HG02938 (cell line): ENCODE data around the gene IFRD2.
A peak's percentile ranks its signal among the peaks of the same experiment; 100 is the strongest.
"Not testable (repeated sequence)": the region's sequence is repeated elsewhere in the genome, so short reads cannot be mapped to it uniquely, and the experiment has no call there.

ENCODE experiments used
- ATAC-seq: cut with Tn5 transposase; IDR thresholded peaks from one replicate; pipeline ENCODE4 v1.9.1; 2021; ENCODE audit warnings: mild to moderate bottlenecking, moderate library complexity; ENCODE audit not compliant: unreplicated experiment

IFRD2 gene

DNA sequence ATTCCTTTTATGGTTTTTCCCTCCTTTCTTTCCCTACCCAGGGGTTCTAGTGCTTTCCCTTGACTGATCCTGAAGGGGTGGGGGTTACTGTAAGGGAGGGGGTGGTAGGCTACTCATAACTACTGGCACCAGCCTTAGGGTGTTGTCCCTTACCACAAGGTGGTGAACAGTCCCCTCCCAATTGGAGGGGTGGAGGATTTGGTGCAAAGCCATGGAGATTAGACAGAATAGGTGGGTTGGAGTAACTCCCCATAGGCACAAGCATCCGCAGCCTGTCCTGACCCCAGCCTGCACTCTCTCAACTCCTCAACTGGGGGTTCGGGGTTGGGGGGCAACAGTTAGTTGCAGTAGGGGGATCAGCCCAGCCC is 32.9 kb upstream of the IFRD2 start:
- ATAC-seq, result no peak

DNA sequence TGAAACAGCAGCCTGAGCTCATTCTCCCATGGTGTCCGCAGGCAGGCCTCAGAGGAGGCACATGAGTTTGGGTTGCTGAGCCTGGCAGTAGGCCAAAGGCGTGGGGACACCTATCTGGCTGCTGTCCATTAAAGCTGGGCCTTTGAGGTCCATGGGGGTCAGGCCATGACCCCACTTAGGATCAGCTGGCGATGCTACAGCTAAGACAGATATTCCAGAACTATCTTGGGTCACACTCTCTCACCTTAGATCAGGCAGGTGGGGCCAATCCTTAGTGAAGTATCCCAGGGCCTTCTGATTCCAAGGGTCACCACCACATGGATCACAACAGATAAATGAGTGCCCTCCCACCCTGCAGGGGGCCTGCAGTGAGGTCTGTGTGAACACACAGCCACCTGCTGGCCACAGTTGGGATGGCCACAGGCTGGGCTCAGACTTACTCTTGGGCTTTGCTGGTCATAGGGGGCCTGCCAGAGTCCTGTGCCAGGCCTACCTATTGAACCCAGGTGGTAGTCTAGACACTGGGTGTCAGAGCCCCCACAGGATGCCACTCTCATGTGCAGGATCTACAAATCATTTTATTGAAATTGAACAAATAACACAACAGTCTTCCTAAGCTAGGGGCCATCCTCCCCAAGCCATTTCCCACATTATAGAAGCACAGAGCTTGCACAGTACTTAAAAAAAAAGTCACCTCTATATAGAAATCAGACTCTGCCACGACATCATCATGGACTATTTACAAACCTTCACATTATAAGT is 32.3 kb upstream of the IFRD2 start:
- no peak for ATAC-seq

DNA sequence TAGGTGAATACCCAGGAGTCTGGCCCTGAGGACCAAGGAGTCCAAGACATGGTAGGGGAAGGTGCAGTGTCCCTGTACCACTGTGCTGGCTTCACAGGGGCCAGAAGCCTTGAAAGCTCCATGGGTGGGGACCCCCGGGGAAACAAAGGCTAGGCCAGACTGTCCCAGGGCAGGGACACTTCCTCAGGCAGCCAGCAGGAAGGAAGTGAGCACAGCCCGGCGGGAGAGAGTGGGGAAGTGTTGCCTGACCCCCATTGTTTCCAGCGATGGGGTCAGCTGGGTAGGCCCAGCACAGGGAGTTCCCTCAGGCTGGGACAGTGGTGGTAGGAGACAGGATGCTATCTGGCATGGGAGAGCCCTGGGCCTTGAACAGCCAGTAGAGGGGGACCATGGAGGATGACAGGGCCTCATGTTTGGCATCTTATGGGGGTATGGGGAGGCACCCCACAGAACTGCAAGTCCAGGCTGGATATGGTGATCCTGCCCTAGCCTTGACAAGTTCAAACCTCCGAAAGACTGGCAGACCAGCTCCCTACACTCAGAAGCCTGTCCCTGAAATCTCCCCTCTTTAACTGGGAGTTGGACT is 31.5 kb upstream of the IFRD2 start:
- ATAC-seq, result no peak

DNA sequence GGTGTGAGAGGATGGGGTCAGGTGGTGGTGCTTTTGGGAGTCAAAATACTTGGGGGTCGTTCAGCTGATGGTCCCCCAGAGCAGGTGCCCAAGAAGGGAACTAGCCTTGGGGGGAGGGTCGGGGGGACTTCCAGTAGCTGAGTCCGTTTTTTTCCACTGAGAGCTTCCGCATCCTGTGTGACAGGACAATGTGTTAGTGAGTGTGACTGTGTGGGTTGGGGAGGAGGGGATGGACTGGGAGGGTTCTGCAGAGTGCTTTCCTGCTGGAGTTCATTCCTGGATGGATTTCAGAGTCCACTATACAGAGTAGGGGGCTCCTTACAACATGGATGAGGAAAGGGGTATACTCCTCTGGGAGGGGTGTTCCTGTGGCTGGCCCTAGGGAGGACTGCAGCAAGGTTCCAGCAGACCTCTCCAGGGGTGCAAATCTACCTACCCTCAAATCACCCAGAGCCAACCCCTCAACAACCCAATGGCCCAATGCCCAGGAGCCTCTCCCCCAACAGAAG is 30.9 kb upstream of the IFRD2 start:
- ATAC-seq, result no peak

DNA sequence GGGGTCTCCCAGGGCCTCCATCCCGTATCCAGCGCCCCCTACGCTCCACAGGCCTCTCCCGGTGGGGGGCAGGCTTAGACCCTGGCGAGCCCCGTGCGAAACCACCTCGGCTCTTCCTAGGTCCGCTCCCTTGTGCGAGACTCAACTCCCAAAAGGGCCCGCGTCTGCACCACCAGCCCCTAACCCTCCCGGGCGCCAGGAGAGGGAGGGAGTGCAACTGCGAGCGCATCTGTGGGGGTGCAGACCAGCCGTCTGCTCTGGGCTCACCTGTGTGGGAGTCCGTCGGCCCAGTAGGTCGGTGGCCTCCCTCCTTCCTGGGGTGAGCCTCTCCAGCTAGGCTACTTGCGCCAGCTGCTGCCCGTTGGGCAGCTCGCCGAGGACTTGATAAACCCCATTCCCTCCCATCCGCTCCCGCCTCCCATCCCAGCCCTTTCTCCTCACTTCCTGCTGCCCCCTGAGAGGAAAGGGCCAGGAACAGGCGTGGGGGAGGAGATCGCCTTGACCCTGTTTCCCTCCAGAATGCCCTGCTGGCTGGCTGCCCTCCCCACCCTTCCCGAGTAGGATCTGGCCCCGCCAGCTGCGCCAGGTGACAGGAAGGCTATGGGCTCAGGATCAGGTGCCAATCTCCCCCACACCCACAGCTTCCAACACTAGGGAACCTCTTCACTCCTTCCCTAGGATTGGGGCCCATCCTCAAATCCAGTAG is 30.3 kb upstream of the IFRD2 start, which contains the start of gene HYAL2:
TSS of gene HYAL2 (minus strand) at position 360 of the 706 bp plus-strand sequence. CDS start 2,256 bp downstream, outside the sequence.
- ATAC-seq, result no peak

DNA sequence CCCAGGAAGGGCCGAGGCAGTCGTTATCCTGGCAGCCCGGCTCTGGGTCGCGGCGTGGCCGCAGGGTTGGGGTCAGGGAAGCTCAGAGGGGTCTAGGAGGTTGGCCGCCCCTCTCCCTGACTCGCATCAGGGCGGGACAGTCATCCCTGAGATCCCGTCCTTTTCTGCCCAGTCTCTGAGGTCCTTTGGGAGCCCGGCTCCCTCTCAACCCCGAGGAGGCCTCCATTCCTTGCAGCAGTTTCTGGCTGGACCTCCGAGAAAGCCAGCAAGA is 29.8 kb upstream of the IFRD2 start:
- no peak for ATAC-seq

DNA sequence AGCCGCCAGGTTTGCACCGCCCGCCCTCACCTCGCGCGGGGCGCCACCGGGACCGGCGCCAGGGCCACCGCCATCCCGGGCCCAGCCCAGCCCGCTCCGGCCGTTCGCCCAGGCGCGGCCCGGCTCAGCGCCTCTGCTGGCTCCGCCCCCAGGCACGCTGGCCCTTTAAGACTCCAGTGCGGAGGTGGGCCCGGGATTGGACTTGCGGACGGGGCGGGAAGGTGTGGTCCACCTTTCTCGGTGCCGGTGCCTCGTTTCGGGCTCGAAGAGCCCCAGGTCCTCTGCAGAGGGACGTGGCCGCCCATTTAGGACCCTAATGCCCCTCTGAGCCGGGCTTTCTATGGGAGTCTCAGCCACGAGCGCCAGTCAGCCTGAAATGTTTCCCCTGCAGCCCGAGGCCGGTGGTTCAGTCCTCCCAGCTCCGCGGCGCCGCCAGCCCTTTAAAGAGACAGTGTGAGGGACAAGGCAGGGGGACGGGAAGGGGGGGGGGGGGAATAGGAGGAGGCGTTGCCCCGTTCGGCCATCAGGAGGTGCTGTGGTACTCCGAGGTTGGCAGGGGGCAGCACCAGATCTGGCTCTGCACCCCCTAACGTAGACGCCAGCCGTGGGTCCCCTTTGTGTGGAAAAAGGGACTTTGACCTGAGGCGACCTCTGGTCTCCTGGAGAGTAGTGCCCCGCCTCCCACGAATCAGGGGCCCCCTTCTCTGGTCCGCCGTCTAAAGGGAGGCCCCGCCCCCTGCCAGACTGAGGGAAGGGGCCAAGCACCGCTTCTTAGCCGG is 29.3 kb upstream of the IFRD2 start:
- peak; percentile 73 for ATAC-seq

DNA sequence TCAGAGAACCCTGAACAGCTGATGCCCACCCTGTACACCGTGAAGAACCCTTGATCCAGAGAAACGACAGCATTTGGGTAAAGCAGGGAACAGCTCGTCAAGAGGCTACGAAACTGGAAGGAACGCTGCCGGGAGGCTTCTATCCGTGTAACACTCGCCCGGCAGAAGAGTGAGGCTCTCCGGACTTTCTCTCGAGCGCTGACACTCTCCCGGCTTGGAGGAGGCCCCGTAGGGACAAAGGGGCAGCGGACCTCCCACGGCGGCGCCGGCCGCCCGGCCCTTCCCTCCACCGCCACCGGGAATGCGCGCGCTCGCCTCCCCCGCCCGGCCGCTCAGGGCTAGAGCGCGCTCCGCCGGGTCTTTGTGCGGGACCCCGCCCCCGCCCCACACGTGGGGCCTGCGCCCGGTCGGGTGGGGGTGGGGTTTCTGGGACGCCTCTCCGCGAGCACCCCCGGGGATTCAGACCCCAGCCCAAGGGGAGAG is 28.7 kb upstream of the IFRD2 start:
- peak; percentile 46 for ATAC-seq

DNA sequence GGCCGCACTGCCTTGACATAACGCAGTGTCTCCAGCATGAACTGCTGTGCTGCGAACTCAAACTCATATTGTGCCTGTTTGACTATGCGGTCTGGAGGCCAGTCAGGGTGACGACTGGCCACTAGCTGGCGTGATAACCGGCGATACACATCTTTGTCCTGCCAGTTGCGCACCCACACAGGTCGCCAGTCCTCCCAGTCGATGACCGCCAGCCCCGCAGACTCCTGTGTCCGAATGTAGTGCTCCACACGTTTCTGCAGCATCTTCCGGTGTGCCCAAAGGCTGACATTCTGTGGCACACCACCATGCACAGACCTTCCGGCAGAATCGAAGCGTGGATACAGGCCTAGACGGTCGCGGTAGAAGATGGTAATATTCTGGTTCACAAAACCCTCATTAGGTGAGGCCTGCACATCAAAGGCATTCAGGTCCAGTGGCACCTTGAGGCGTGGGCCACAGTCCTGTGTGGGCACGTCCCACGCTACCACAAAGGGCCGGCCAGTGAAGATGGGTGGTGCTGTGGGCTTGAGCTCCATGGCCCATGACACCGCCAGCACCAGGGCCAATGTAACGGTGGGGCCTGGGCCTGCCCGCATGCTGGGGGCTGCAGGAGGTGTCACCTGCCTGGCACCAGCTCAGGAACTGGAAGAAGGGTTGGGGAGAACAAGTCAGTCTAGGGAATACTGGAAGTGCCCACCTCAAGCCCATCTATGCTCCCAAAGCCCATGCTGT is 27.8 kb upstream of the IFRD2 start:
- ATAC-seq, result no peak

DNA sequence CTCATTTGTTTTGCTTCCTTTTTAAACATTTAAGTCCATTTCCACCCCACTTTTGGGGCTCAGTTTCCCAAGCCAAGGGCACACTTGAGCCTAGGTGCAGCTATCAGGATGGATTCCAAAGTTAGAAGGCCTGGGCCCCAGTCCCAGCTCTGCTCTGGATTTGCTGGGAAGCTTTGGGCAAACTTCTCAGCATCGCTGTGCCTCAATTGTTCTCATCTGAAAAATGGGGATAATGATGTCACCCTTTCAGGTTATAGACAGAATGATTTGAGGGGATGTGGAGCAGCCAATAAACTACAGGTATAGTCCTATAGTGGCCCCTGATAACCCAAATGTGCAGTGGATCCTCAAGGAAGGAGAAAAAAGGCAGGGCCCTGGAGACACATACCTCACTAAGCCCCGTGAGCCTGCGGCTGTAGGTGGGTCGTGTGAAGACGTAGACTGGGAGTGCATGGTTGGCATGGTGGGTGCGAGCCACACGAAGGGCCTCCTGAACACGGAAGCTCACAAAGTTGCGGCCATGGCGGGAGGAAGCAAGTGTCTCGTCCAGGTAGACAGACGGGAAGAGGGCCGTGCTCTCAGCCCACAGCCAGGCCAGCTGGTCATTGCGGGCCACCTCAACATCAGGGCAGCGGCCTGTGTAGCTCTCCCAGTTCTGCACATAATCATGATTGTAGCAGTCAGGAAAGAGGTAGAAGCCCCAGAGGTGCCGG is 27.1 kb upstream of the IFRD2 start:
- ATAC-seq, result no peak

DNA sequence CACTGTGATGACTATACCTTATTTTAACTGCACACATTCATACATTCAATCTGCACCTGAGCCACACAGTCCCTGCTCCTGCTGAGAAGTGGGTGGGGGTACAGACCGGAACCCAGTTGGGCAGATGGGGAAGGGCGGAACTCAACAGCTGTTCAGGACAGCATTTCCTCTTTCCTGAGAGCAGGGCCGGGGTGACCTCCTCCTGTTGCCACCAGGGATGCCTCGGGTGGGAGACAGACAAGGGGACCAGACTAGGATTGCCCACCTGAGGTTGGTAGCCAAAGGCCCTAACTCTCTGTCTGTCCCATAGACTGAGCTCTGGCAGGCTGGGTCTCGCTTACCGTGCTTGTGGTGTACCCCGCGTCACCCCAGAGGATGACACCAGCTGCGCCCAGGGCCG is 26.4 kb upstream of the IFRD2 start:
- no peak for ATAC-seq

DNA sequence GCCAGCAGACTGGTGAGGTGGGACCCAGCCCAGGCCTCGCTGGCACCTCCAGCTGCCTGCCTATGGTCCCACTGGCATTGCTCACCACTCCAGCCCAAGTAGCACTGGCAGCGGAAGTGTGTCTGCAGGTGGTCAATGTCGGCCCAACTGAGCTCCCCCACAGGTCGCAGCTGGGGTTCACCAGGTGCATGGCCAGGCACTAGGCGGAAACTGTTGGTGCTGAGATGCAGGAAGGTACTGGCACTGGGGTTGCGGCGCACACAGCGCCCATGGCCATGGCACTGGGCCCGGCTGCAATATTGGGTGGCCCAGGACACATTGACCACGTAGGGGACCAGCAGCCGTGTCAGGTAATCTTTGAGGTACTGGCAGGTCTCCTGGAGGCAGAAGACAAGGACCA is 25.9 kb upstream of the IFRD2 start:
- ATAC-seq, result no peak

DNA sequence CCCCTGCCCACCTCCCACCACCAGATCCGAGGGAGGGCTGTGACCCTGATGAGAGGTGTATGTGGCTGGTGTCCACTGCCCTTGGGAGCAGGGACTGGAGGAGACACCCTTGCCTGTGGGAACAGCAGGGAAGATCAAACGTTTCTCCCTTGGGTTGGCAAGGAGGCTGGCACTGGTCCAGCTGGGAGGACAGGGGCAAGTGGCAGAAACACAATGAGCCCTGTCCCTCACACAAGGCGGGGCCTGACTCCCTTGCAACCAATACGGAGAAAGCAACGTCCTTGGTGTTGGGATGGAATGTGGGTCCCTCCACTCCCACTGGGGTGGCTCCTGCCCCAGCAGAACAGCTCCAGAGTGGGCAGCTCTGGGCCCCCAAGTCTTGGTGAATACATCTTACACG is 25.1 kb upstream of the IFRD2 start:
- ATAC-seq, result no peak

DNA sequence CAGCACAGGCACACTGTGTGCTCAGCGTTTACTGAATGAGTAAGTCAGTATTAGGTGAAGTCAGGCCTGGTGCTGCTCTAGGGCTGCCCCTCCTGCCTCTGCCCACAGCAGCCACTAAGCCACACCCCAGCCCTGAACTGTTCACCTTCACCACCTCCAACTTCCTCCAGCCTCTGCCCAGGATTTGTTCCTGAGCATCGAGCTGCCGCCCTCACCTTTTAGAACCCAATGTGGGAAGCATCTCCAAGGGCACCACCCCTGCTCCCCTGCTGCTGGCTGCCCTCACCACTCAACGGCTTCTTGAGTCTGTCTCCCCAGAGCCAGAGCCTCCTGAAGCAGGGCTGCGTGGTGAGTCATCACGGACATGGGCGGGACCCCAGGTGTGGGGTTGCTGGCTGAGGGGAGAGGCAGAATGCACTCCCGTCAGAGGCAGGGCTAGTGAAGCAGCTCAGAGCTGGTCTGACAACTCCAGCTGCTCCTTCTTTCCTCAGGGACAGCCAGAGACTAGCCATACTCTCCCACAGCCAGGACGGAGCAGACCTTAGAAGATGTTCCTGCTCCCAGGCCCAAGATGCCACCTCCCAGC is 24.5 kb upstream of the IFRD2 start:
- ATAC-seq, result no peak

DNA sequence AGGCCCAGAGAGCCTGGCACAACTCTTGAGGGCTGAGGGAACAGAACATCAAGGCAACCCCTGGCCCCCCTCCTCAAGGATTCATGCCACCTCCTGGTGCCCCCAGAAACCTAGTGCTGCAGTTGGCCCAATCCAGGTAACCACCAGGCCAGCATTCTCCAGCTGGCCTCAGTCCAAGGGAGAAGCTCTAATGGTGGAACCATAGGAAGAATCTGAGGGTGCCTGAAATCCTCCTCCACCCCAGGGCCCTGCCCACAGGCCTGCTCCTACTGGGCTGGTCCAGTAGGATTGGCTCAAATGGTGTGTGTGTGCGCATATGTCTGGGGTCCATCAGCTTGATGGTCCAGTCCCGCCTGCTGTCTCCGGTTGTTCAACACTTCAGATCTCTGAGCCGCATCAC is 22.6 kb upstream of the IFRD2 start:
- no peak for ATAC-seq

DNA sequence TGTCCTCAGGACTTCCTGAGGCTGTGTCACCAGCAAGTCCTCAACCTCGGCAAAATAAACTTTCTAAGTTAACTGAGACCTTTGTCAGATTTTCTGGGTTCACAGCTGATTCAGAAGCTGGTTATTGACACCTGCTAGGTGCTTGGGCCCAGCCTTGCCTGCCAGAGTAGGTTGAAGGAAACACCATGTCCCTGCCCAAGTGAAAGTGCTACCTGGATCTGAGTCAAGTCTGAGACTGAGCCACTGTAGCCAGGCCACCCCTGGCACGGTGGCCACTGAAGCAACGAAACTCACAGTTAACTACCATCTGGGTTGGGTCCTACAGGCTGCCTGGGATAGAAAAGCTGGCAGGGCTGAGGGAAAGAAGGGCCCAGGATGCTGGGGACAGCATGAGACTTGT is 22.1 kb upstream of the IFRD2 start:
- ATAC-seq, result no peak

DNA sequence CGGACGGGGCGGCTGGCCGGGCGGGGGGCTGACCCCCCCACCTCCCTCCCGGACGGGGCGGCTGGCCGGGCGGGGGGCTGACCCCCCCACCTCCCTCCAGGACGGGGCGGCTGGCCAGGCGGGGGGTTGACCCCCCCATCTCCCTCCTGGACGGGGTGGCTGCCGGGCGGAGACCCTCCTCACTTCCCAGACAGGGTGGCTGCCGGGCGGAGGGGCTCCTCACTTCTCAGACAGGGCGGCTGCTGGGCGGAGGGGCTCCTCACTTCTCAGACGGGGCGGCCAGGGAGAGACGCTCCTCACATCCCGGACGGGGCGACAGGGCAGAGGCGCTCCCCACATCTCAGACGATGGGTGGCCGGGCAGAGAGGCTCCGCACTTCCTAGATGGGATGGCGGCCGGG is 19.8 kb upstream of the IFRD2 start:
- ATAC-seq, result not testable (repeated sequence)

DNA sequence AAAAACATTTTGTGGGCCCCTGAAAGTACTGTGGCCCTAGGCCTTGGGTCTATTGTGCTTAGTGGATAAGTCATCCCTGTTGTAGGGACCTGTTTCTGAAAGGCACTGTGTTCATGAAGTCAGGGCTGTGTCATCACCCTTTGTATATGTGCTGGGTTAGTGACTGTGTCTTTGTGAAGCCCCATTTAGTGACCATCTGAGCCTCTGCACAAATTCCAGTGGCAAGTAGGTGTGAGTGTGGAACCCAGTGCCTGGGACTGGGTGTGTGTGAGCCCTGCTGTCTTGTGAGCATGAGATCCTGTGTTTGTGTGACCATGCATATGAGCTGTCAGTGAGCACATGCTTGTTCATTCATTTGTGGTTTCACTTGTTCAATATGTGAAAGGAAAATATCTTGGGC is 12.4 kb upstream of the IFRD2 start:
- ATAC-seq, result no peak

DNA sequence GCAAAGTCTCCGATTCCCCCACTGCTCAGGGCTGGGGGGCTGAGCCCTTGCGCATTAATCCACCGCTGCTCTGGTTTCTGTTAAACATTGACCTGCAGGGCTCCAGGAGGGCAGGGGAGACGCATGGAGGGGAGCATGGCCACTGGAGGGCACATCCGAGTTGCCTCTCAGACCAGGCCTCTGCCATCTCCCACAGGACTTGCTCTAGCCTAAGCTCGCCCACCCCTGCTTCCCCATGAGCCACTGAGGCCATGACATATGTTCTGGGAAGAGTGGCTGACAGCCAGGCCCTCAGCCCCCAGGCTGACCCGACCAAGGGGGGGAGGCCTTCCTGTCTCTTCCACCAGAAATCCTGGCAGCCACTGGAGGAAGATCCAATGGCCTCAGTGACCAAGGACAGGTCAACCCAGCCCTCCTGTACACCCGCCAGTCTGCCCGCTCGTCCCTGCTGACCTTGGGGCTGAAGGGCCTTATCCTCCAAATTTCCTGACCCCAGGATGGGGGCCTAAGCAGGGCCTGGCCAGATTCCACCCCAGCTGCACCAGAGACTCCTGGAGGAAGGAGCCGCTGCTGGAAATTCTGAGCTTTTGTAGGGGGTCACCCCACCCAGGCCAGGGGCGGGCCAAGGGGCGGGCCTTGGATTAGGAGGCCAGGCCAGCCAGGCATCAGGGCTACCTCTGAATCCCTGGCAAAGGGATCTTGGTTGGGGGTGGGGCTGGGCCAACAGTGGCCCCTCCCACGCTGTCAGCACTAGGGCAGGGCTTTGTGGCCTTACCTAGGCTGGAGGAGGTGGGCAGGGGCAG is 11.0 kb upstream of the IFRD2 start, which contains the start of gene HYAL1:
TSS of gene HYAL1 (minus strand) at position 562 of the 803 bp plus-strand sequence. CDS start 618 bp downstream, outside the sequence.
- ATAC-seq, result no peak
